HuH-7.5 (cell line): ENCODE measurements around the gene KLF13.

Experiments used
- DNase-seq: peaks from one replicate; pipeline ENCODE4 v3.0.0; 2011; ENCODE audit warnings: low spot score

Gene KLF13

DNA sequence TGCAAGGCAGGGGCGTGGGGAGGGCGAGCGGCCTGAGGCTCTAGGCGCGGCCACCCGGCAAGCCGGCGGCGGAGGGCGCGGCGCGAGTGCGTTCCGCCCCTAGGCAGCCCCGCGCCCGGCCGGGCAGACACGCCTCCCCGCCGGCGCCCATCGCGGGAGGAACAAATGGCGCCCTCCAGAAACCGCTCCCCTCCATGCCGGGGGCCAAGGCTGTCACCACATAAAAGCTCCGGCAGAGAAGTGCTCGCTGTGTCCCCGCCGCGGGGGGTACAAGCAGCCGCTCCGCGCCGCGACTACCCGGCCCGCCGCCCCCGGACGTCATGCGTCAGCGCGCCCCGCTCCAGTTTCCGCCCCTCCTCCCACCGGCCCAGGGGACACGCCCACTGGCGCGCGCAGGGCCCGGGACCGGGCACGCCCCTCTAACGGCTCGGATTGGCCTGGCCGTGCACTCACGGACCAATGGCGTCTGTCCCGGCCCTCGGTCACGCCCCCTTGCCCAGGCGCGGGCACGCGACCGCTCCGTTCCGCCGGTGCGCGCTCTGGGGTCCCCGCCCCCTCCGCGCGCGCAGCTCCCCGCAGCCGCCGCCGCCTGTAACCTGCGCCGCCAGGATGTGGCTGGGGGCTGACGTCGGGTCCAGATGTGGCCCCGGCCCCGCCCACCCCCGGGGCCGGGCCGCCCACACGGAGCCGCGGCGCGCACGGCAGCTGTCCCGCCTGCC is at the start of gene KLF13:
KLF13 (plus strand) TSS at position 680 of the 719 bp plus-strand sequence. CDS start 378 bp downstream, outside the sequence.
- DNase-seq, result peak; percentile 95

DNA sequence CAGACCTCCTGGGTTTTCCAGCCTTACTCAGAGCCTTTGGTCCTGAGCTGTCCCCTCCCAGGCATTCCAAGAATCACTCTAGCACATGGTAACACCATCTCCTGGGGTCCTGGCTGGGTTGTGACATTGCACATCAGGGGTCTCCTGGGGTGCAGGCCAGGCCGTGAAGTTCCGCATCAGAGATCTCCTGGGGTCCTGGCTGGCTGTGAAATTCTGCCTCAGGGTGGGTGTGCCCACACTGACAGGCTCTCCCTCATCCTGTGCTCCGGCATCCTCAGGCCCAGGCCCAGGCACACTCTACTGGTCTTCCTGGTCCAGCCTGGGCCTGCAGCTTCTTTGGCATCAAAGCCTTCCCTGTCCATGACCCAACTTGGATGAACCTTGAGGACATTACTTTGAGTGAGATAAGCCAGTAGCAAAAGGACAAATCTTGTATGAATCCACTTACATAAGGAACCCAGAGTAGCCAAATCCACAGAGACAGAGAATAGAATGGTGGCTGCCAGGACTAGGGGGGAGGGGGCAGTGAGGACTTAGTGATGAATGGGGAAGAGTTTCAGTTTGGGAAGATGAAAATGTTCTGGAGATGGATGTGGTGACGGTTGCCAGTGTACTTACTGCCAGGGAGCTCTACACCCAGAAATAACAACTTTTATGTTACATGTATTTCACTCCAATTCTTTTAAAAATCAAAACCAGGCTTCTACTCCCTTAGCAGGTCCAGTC is 49.1 kb upstream of the KLF13 start:
- DNase-seq, result no peak

DNA sequence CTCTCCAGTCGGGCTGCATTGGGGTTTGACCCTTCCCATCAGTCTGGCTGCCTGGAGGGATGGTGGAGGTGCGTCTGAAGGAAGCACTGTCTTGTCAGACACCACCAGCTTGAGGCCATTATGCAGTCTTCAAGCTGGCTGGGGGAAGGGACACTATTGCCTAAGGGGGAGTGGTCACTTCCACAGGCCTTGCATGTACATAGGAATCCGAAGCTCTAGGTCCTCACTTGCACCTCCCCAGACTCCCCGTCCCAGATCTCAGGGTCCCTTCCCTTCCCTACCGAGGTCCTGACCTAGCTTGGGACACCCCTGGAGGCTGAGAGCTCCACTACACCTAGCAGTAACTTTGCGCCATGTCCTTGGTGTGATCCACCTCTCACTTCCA is 48.6 kb upstream of the KLF13 start:
- DNase-seq, result no peak

DNA sequence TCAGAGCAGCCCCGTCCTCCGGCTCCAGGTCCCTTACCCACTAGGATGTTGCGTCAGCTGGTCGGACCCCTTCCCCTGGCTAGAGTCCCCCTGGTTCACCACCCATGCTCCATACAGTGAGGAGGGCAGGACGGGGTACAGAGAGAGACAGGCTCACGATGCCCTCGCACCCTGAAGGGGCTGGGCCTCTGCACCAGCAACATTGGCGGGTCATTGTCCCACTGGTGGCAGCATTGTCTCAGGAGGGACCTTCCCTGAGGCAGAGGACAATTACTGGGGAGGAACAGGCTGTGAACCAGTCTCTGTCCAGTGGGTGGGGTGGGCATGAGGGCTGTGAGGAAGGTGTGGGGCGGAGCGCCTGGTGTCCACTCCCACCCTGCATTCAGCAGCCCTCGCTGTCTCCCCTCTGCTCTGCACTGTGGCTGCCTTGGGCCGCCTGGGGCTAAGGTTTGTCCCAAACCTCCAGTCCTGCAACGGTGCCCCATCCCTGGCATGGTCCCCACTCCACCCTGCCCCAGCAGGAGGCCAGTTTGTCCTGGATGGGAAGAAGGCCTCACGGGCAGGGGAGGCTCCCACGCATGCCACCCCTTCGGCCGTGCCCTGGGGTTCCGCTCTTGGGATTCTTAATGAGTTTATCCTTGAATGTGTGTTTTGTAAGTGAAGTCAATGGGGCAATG is 48.0 kb upstream of the KLF13 start:
- DNase-seq, result no peak

DNA sequence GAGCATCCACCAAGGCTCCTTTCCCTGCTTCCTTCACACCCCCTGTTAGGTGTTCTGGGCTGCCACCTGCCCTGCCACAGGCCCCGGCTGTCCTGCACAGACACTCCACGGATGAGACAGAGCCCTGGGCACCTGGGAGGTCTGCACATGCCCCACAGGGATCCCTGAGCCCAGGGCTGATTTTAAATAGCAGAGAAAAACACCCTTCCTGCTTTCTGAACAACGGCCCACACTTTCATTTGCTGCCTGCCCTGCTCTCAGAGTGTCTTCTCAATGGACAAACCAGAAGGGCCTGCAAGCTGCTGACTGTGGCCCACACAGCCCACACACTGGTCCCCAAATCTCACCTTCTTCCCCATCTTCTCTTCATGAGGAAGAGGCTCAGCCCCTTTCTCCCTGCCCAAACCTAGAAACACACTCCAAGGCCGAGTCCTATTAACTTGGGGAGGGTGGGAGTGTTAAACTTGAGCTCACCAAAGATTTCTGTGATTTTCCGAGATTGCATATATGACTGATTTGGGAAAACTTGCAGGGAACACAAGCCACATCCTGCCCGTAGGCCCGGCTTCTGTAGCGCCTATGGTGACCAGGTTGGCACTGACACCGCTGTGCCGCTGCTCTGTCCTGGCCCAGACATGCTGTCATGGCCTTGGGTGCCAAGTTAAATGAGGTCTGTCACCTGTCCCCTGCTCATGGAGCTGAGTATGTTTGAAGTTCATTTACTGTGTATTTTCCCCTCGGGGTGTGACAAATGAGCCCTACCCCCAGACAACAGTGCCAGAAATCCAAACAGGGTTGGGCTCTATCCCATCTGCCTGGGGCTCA is 47.2 kb upstream of the KLF13 start:
- DNase-seq, result no peak

DNA sequence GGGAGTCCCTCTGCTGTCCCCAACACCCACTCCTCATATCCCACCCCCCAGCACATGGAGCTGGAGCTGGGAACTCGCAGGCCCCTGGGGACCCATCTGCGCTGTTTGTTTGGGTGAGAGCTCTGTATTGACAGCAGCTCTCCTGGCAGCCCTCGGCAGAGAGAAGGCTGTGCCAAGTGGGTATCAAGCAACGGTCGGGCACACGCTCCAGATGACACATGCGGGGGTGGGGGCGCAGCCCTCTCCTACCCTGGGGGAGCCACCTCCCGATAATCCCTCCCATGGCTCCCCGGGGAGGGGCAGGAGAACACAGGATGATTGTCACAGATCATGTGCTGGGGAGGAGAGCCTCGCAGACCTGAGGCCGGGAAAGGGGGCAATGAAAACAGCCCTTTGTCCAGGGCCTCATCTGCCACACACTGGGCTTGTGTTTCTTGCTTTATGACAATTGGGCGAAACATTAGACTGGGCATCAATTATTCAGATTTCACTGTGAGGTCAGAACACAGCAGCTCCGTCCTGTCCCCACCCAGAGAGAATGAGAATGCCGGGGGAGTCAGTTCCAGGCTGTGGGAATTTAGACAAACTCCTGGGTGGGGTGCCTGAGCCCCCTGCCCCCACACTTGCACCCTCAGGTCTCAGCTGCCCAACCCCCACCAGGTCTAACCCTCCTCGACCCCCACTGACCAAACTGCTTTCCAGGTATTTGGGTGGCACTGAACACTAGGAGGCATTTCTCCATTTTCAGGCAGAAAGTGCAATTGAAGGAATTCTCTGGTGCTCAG is 46.4 kb upstream of the KLF13 start:
- DNase-seq, result no peak

DNA sequence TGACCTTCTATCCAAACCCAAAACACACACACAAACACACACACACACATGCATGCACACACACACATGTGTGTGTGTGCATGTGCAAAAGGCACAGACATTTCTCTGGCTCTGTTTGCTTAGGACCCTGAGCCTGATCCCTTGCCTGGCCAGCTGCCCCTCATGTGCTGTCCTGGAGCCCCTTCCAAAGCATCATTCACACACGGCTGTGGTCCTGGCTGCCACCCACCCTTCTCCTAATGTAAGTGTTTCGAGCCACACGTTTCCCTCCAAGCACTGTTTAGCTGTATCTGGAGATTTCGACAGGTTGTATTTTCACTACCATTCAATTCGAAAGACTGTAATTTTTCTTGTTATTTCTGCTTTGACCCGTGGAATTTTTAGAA is 45.8 kb upstream of the KLF13 start:
- no peak for DNase-seq

DNA sequence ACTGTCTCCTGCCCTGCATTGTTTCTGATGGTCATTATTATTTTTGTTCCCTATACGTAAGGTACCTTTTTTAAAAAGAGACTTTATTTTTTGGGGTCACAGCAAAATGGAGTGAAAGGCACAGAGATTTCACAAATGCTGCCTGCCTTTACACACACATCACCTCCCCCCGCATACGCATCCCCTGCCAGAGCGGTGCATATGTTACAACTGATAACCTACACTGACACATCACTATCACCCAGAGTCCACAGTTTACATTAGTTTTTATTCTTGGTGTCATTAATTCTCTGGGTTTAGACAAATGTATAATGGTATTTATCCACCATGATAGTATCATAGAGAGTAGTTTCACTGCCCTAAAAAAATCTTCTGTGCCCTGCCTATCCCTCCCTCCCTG is 43.6 kb upstream of the KLF13 start:
- DNase-seq, result no peak

DNA sequence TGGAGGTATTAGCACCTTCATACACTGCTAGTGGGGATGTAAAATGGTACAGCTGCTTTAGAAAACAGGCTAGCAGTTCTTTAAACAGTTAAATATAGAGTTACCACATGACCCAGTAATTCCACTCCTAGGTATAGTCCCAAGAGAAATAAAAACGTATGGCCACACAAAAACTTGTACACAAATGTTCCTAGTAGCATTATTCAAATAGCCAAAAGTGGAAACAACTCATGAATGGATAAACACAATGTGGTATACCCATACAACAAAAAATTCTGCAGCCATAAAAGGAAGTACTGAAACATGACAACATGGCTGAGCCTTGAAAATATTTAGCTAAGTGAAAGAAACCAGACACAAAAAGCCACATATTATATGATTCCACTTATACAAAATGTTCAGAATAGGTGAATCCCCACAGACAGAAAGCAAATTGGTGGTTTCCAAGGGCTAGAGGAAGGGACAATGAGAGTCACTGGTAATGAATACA is 40.8 kb upstream of the KLF13 start:
- no peak for DNase-seq

DNA sequence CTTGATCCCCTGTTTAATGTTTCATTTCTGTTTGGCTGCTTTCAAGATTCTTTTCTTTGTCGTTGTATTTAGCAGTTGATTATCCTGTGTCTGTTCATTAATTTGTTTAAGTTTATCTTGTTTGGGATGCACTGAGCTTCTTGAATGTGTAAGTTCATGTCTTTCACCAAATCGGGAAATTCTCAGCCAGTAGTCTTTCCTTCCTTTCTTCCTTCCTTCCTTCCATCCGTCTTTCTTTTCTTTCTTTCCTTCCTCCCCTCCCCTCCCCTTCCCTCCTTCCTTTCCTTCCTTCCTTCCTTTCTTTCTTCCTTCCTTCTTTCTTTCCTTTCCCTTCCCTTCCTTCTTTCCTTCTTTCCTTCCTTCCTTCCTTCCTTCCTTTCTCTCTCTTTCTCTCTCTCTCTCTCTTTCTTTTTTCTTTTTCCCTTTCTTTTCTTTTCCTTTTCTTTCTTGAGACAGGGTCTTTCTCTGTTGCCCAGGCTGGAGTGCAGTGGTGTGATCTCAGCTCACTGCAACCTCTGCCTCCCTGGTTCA is 35.5 kb upstream of the KLF13 start:
- DNase-seq, result no peak

DNA sequence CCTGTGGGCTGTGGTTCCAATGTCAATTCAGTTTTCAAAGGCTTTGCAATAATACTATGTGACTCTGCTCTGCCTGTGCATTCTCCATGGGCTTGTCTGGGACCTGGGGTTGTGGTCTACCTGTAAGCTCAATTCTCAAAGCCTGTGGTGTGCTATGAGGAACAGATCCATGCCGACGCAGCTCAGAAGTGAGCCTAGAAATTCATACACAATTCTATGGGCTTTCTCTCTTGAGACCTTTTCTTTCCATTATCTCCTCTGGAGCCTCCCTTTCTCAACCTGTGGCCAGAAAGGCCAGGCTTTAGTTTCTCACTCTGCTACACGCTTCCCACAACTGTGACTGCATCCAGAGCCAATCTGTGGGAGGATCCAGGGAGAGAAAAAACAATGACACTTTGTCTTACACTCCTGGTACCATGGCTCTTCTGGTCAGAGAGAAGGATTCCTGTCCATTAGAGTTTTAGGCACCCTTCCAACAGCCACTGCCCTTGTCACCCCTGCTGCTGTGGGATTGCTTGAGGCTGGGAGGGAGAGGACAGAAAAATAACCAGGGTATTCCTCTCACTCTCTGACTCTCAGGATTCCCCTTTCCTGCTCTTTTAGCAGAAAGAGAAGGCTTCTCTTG is 34.1 kb upstream of the KLF13 start:
- DNase-seq, result no peak

DNA sequence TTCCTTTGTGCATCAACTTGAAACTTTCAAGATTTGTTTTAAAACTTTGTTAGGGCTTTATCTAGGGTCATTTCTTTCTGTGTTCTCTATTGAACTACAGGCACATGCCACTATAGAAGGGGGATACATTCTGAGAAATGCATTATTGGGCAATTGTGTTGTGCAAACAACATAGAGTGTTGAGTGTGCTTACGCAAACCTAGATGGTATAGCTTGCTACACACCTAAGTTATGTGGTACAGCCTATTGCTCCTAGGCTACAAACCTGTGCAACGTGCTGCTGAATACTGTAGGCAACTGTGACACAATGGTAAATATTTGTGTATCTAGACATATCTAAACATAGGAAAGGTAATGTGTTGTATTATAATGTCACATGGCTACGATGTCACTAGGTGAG is 33.0 kb upstream of the KLF13 start:
- no peak for DNase-seq

DNA sequence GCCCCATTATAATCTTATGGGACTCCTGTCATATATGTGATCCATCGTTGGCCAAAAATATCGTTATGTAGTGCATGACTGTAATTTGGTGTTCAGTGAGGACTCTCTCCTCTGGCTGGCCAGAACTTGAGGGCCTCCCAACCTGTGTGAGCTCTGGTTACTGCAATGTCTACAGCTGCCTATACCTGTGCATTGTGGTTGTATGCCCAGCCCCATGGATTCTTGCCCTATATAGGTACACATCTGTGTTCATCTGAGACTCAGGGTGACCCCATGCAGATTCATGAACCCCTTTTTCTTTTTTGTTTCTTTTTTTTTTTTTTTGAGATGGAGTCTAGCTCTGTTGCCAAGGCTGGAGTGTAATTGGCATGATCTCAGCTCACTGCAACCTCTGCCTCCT is 32.6 kb upstream of the KLF13 start:
- DNase-seq, result no peak

DNA sequence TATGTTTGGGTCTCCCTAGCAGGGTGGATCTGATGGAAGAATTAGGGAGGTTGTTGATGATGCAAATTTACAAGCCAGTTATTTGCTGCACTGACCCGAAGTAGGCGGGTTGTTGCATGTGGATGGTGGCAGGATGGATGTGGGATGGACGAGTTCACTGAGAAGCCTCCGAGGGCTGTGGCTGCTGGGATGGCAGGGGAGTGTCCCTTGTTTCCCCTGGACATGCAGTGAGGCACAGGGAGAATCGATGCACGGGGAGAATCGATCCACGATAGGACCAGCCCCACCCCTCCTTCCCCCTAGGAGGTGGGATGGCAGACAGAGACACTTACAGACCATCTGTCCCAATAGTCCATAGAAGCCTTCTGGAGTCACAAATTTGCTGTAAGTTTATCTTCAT is 31.0 kb upstream of the KLF13 start:
- DNase-seq, result no peak

DNA sequence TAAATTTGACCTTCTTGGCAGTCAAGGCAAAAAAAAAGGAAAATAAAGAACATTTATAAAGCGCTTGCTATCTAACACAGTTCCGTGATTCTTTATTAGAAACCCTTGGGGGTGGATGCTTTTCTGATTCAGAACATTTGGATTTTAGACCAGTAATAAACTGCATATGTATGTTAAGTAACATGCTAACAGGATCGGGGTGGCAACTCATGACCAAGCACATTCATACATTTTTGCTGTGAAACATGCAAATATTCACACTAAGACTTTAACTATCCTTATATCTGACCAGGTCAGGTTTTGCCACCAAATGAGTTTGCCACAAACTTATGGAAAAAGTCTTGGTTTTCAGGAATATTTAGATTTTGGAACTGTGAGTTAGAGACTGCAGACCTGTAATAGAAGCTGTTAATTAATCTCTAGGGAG is 30.4 kb upstream of the KLF13 start:
- no peak for DNase-seq

DNA sequence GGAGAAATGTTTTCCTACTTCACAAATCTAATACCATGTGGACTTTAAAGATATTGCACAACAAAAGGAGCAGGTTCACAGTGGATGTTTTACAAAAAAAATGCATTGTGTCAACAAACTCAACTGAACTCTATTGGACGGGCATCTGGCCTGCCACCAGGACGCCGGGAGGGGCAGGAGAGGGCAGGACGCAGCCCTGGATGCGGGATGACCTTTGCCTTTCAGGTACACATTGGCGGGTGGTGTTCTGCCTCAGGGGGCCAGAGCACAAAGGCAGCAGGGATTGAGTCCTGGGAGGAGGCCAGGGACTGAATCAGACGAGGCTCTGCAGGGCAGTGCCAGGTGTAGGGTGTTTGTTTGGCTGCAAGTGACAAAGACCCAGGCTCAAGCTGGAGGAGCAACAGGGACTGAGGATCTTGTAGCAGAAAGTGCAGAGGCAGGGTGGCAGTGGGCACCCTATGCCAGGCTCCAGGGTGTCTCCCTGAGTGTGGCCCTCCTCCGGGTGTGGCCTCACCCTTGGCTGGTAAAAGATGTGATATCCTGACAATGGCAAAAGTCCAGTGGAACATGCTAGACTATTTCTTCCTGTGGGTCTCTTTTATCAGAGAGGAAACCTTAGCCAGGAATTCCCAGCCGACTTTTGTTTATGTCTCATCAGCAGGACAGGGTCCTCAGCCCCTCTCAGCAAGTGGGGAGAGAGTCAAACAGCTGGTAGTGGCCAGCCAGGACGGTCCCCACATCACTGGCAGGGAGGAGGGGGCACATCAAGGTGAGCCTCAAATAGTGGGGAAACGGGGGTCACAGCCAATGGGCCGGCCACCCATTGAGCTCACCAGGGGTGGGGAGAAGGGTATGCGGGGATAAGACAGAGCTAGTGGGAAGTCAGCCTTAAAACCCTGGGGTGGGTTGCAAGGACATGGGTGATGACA is 29.7 kb upstream of the KLF13 start:
- peak; percentile 71 for DNase-seq

DNA sequence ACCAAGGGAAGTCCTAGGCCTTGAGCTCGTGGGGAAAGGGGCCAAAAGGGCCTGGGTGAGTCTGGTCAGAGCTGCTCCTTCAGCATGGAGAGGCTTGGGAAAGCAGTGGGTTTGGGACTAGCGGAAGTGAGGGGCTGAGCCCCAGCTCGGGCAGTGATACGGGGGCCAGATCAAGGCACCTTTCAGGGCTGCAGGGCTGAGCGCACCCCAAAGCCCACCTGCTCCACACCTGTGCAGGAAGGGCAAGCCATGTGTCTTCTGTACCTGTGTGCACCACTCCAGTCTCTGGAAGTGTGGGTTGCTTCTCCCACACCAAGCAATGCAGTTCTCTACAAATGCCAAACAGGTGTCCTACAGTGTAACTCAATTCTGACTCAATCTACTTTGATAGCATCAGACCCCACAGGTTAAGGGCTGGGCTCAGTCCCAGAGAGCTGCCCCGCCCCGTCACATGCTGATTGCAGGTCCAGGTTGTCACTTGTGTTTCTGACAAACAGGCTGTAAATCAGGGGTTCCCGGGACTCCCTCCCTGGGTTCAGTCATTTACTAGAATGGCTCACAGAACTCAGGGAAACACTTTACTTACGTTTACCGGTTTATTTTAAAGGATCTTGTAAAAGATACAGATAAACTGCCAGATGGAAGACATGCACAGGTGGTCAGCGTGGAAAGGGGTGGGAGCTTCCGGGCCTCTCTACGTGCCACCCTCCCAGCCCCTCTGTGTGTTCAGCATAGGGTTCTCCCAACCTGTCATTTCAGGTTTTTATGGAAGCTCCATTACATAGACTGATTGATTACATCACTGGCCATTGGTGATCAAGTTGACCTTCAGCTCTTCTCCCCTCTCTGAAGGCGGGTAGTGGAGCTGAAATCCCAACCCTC is 28.8 kb upstream of the KLF13 start:
- no peak for DNase-seq

DNA sequence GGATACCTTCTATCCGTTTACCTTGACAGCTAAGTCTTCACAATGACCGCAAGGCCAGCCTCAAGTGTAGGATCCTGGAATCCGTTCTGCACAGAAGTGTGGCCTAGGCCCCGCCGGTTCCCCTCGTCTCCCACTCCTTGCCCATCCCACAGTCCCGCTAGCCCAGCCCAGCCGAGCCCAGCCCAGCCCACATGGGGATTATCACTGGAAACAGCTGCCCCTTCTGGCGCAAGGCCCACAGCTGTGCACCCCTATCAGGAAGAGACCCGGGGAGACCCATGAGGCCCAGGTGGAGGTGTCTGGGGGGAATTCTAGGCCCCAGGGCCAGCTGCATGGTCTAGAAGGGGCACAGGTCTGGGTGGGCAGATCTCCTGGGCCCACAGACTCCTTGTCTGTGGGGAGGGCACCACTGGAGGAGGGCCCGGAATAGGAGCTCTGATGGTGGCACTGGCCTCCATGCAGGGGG is 27.9 kb upstream of the KLF13 start:
- no peak for DNase-seq
